WI38 (cell line): ENCODE measurements around the gene MACROD2.

ENCODE experiments used
- H3K4me3 ChIP-seq: 2 replicates; pipeline ENCODE4 v1.5.1; 2011; ENCODE audit warnings: low read depth, mild to moderate bottlenecking, control low read depth, low read length
- TF ChIP-seq, protein P1 (sequence below): IDR thresholded peaks from 2 replicates; pipeline ENCODE4 v1.5.1; 2012; ENCODE audit warnings: low read depth, mild to moderate bottlenecking, control low read depth, low read length

MACROD2 gene

DNA sequence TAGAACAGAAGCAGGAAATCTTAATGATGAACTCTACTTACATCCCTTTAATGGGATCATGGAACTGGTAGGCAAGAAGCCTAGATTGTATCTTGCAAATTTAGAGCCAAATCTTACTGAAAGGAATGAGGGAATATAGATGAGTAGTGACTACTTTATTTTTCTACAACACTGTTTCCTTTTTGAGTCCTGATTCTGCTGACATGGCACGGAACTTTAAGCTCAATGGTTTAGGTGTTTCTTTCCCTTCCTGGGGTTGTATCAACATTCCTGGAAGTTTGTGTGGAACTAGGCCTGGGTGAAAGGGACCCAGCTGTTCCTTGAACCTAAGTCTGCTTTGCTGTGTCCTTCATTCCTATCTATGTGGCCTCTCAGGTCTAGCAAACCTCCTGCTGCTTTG lies 1047.4 kb downstream of the MACROD2 start:
- TF ChIP-seq, protein P1, sequence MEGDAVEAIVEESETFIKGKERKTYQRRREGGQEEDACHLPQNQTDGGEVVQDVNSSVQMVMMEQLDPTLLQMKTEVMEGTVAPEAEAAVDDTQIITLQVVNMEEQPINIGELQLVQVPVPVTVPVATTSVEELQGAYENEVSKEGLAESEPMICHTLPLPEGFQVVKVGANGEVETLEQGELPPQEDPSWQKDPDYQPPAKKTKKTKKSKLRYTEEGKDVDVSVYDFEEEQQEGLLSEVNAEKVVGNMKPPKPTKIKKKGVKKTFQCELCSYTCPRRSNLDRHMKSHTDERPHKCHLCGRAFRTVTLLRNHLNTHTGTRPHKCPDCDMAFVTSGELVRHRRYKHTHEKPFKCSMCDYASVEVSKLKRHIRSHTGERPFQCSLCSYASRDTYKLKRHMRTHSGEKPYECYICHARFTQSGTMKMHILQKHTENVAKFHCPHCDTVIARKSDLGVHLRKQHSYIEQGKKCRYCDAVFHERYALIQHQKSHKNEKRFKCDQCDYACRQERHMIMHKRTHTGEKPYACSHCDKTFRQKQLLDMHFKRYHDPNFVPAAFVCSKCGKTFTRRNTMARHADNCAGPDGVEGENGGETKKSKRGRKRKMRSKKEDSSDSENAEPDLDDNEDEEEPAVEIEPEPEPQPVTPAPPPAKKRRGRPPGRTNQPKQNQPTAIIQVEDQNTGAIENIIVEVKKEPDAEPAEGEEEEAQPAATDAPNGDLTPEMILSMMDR, result no peak
- H3K4me3 ChIP-seq, result no peak overlapping the region

DNA sequence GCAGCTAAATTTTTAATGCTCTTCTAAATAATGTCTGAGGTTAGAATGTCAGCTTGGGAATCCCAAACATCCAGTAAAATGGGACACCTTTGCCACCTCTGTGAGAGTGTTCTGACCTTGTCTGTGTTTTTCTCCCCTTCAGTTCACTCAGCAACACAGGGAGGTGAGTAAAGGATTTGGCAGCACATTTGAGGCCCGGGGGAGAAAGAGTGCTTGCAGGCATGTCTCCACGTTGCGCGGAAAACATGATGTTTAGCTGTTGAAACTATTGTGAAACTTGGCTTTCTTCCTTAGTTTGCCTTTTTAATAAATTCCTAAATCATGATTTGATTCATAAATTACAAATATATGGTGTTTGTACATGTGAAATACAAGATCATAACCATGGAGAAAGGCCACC lies 1049.9 kb downstream of the MACROD2 start:
- H3K4me3 ChIP-seq, result no peak overlapping the region
- TF ChIP-seq, protein P1, result no peak

DNA sequence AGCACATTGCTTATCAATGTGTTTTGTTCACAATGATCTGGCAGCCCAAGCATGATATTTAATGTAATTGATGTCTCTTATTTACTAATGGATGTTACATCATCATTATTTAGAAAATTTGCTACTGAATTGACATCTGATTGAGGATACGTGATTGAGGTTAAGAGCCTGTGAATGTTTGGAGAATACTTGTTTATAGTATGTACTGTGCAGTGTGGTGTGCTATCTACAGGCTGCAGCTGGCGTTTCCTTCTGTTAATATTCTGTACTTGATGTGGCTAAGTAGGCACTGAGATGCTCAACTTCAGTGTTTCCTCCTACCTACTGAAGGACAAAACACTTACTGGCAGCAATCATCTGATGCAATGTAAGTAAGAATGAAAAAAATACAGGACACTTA lies 1051.7 kb downstream of the MACROD2 start:
- no peak overlapping the region for H3K4me3 ChIP-seq
- TF ChIP-seq, protein P1, result no peak

DNA sequence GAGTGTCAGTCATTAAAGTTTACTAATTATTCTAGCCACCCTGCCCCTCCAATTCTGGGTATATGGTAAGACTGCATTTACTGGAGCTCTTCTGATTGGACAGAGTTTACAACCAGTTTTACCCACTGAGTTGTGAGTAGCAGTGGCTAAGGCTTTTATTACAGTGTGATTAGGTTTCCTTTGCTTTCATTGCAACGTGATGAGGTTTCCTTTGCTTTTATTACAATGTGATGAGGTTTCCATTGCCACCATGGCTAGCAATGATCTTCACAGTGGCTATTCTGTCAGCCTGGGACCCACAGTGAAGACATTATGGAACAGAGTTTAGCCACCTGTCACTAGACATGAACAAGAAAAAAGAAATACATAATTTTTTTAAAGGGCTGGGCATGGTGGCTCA lies 1052.3 kb downstream of the MACROD2 start:
- no peak overlapping the region for H3K4me3 ChIP-seq
- TF ChIP-seq, protein P1, result no peak

DNA sequence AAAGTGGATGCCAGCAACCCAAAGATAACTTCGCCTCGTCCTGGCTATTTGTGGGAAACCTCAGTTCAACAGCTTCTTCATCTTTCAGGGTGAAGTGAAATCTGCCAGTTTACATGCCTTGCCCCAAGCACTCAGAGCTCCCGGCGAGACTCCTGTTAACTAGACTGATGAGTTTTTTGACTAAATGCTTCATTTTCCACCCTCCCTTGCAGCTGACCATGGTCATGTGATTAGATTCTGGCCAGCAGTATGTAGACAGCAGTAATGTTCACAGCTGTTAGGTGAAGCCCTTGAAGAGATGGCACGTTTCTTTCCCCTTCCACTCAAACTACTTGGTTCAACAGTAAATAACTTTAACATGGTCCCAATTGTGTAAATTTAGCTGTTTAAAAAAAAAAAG lies 1060.9 kb downstream of the MACROD2 start:
- no peak overlapping the region for H3K4me3 ChIP-seq
- TF ChIP-seq, protein P1, result no peak

DNA sequence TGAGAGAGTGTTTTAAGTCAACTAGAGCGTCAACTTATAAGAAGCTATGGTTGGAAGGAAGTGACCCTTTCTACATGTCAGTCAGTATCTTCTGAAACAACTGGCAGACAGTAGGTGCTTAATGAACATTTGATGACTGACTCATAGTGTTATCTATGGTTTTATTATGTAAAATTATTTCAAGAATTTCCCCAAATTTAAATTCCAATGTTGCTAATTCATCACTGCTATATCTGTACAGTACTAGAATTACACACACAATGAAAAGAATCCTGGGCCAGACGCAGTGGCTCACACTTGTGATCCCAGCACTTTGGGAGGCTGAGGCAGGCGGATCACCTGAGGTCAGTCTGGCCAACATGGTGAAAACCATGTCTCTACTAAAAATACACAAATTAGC lies 1063.5 kb downstream of the MACROD2 start:
- H3K4me3 ChIP-seq, result no peak overlapping the region
- TF ChIP-seq, protein P1, result no peak

DNA sequence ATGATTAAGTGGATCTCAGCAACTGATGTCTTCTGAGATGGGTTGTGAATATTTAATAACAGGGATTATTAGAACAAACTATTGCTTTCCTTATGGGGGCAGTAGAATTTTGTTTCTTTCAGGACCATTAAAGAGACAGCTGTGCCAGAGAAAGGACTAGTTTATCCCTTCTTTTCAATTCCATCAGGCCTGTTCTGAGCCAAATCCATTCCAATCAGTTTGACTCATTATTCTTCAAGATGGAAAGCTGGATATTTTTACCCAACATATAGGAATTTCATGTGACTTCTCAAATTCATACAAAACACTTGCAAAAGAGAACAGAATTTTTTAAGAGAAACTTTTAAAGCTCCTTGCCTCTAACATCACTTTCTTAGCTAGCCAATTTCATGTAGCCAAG lies 1064.1 kb downstream of the MACROD2 start:
- TF ChIP-seq, protein P1, result no peak
- no peak overlapping the region for H3K4me3 ChIP-seq
